Smooth muscle cell of bladder (primary cell): Measurements from ENCODE around the gene RPL23. TPM values are rescaled to one million over a fixed set of nuclear protein-coding genes. Genes with fewer than 3 reads are reported as not detected.

Experiments
- total RNA-seq: library from RNA; depleted of rRNA; stranded (reverse); fragments of >200 nt; gene quantifications from 2 replicates; pipeline ENCODE4 v1.2.3, GENCODE V29; 2014

RPL23 gene
- total RNA-seq, result 3,070 and 3,076 TPM in 2 replicates

DNA sequence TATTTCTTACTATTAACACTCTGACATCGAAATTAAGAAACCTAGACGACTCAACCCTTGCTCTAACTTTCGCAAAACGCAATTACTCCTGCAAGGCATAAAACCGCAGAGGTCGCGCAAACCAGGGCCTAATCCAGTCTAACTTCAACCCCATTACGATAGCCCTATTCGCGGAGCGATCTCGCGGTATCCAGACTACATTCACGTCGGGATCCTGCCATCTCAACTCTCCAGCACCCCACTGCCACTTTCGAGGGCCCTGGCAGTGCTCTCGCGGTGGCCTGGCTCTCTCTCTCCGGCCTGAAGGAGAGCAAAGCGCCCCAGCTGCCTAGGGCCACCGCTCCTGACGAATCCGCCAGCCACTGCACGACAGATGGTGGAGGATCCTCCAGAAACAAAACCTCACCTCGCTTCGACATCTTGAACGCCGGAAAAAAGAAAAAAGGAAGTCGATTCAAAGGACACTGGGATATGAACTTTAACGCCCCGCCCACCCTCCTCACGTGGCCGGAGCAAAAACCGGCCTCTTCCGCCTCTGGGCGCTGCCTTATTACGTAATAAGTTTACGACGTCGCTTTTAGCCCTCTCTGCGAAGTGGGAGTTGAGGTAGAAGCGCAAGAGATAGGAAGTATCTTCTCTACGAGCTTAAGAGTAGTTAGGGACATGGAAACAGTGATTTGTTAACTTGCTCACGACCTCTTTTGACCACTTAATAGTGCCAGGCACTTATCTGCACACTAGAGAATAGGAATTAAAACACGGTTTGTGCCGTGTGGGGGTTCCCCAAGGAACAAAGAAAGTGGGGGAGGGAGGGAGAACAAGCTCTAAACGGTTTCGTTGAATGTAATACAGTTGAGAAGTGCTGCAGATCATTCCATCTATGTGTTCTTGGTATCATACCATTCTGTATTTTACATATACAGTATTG lies at the start of gene RPL23:
RPL23 (minus strand) TSS at position 430 of the 928 bp plus-strand sequence; CDS start at position 419, 11 bp downstream.

DNA sequence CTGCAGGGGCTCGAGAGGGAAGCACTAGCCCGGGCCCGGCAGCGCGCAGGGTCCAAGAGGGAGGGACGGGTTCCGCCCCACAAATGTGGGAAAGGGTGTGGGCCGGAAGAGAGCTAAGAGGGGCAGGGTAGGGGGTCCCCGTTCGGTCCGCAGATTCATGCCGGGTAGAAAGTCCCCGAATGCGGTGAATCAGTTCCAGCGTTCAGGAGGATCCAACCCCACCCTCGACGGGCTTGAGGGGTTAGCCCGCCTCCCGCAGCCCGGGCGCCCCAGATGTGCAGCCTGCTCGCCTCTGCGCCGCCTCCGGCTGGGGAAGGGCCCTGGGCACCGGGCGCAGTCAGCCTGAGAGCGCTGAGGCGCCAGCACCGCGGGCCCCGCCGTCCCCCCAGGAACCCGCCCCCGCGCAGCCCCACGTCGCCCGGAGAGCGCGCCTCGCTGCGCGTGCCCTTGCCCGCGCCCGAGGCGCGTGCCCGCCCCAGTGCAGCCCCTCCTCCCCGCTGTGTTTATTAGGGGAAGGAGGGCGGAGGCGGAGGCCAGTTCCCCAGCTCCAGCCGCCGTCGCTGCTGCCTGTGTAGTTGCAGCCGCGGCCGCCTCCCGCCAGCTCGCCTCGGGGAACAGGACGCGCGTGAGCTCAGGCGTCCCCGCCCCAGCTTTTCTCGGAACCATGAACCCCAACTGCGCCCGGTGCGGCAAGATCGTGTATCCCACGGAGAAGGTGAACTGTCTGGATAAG lies 16.2 kb upstream of the RPL23 start, which contains the start of gene LASP1:
LASP1 (plus strand) TSS at position 533 of the 733 bp plus-strand sequence; CDS start at position 665, 132 bp downstream.

DNA sequence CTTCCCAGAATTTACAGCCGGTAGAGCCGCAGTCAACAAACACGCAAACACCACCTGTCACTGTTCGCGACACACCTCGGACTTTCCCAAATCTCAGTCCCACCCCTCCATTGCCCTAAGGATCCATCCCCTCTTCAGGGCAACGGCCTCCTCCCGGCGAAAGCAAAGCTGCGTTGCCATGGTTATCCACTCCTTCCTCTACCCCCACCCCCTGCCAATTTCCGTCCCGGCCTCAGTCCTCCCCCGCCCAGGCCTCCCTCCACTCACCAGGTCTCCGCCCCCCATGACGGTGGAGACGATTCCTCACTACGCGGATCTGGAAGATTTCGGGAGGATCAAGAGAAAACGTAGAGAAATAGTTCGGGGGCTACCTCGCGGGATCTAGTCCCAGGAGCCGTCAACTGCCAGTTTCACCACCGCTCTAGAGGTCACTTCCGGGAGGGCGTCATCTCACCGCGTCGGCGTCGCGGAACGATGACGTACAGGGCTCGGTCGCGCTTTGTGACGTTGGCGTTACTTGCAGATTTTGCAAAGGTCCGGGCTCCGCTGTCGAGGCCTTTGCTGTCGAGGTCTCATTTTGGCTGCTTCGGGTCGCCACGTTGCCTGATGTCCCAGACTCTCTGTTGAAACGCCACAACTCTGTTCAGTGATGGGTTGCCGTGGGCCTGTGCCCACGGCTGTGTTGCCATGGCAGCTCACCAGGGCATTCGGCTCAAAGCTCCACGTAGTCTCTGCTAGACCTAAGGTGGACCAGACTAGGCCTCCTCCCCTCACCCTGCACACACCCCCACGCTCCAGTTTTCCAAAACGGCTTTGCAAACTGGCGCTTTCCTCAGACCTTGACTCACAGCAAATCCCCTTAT lies 28.4 kb downstream of the RPL23 start, which contains the start of gene CWC25:
CWC25 (minus strand) TSS at position 423 of the 863 bp plus-strand sequence; CDS start at position 285, 138 bp downstream.

DNA sequence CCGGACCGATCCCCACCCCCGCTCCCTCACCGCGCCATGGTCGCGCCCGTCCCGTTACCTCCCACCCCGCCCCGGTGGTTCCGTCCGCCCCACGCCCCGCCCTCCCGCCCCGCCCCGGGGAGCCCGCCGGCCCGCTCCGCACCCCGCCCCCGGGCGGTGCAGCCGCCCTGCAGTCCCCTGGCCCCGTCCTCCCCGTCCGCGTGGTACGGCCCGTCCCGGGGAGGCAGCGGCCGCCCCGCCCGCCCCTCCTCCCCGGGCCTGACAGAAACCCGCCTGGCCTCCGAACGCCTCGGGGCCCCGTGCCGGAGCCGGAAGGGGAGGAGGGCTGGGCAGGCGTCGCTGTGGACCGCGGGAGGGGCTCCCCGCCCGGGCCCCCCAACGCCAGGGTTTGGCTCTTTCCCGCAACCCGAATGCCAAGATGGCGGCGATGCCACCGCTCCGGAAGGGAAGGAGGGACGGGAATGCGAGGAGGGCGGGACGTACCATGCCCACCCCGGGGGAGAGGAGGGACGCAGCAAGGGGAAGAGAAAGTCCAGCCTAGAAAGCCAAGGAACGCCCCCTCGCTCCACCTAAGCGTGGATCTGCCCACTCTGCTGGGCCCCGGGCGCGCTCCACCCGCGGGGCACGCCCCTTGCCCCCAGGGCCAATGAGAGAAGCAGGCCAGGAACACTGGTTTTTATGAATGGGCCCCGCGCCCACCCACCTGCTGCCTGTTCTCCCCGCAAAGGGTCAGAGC lies 53.9 kb downstream of the RPL23 start, which contains the start of gene PIP4K2B:
PIP4K2B (minus strand) TSS at position 56 of the 736 bp plus-strand sequence. CDS start 132 bp downstream, outside the sequence.

Other genes with a start within 250 kb of the RPL23 start
- not detected in 2 replicates for gene SRCIN1, start 247.8 kb downstream of the RPL23 start, total RNA-seq
- 0.43 and 0.83 TPM in 2 replicates for gene EPOP, start 178.8 kb downstream of the RPL23 start, total RNA-seq
- 15.8 and 27.6 TPM in 2 replicates for gene MLLT6, start 148.4 kb downstream of the RPL23 start, total RNA-seq
- 3.1 and 4.7 TPM in 2 replicates for gene CISD3, start 123.4 kb downstream of the RPL23 start, total RNA-seq
- 2.8 and 3.1 TPM in 2 replicates for gene PCGF2, start 105.4 kb downstream of the RPL23 start, total RNA-seq
- gene PSMB3, start 101.0 kb downstream of the RPL23 start, total RNA-seq, result 365 and 434 TPM in 2 replicates
- 26.6 and 41.3 TPM in 2 replicates for gene PIP4K2B, start 54.2 kb downstream of the RPL23 start, total RNA-seq
- gene CWC25, start 28.4 kb downstream of the RPL23 start, total RNA-seq, result 7.4 and 10.4 TPM in 2 replicates
- 60.3 and 71.7 TPM in 2 replicates for gene LASP1, start 16.3 kb upstream of the RPL23 start, total RNA-seq
- gene FBXO47, start 113.7 kb upstream of the RPL23 start, total RNA-seq, result under 0.01 TPM in 1 of 2 replicates, not detected in the other